ENCODE measurements around the gene XYLT1.
A peak's percentile ranks its signal among the peaks of the same experiment; 100 is the strongest.

XYLT1 gene

DNA sequence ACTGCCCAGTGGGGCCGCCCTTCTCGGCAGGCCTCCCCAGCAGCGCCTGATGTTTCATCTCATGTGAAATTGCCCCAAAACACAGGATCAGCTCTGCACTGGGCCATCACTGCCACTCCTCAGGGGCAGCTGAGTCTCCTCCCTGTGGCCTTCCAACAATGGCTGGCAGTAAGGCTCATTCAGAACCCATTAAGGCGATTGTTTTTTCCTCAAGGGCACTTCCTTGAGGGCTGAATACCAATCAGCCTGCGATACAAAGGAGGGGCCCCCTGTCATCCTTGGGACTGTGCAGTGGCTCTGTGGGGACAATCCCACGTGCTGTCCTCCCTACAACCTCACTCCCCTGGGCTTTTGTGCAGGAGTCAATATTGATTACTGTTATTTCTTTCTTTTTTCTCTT is 47.5 kb downstream of the XYLT1 start:
- DNase-seq: no peak

DNA sequence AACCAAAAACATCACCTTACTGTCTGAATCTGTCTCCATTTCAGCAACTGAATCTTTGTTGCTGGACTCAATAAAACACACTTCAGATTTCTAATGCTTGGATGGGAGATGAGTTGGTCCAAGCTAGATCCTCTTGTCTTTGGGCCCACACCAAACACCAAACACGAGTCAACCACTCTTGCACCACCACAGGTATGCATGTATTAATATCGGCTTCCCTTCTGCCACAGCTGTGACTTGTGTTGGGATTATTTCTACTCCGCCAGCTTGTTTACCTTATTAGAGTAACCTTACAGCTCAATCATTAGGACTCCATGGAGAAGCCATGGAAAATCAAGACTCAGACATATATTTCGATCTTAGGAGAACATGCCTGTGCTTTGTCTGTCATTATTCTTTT is 49.9 kb downstream of the XYLT1 start:
- DNase-seq: no peak

DNA sequence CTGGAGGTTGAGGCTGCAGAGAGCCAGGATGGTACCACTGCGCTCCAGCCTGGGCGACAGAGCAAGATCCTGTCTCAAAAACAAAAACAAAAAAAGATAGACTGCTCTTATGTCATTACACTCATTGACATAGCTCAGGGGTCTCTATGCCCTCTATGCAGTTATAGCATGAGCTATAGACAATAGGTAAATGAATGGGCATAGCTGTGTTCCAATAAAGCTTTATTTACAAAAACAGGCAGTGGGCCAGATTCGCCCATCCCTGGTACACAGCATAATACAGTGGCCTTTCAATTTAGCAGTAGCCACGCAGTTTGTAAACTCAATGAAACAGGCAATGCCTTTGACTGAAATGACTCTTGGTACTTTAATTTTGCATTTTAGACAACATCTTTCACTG is 51.5 kb downstream of the XYLT1 start:
- no peak for DNase-seq

DNA sequence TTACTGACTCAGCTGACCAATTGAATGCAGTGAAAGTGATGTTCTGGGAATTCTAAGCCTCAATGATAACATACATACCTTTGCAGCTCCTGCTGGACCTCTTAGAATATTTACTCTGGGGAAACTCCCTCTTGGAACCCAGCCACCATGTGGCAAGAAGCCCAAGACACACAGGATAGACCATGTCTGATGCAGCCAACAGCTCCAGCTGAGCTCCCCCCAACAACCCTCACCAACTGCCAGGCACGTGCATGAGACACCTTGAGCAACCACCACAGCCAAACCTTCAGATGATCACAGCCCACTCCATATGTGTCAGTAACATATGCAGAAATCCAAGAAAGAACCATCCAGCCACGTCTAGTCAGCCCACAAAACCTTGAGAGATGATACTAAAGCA is 53.0 kb downstream of the XYLT1 start:
- no peak for DNase-seq

DNA sequence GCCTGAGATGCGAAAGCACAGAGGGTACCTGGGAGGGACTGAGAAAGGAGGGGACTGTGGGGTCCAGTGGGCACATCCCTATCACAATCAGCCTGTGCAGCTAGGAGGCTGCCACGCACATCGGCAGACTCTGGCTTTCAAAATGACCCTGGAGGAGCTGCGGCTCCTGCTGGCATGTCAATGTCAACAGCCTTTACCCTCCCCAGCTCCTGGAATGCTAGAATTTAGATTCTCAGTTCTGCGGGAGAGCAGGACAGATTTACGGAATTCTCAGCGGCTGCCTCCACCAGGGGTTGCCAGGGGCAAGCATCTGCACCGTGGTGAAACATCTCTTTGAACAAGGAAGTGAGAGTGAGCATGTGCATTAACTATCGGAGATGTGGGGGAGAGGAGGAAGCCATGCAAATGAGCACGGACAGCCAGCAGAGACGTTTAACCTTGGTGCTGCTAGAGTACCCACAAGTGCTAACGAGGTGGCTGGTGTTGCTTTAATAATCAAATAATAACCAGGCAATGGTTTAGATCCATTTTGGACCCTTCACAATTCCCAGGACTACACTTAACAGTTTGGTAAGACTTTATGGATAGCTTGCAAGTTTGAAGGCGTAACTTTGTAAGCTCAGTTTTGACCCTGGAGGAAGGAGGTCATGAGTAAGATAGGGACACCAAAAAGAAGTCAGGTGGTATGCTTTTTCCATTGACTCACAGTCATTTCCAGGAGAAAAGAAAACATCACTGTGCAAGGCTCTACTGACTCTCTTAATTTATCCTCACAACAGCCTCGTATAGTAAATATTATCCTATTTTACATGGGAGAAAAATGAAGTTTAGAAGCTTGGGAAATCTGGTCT is 54.1 kb downstream of the XYLT1 start:
- peak; percentile 83 to 87 (median 86) for DNase-seq

DNA sequence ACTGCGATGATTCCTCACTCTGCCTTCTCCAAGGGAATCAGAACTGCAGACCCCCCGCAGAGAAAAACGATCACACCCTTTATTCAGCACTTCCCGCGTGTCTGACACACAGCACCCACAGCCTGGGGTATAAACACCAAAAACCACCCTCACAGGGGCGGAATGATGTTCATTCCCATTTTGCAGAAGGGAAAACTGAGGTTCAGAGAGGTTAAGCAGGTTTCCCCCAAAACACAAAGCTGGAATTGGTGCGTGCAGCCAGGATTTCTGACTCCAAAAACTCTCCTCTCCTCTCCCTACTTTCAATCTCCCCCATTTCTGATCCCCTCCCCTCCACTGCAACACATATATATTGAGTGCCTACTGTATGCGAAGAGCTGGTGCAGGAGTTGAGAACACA is 55.8 kb downstream of the XYLT1 start:
- DNase-seq: no peak

DNA sequence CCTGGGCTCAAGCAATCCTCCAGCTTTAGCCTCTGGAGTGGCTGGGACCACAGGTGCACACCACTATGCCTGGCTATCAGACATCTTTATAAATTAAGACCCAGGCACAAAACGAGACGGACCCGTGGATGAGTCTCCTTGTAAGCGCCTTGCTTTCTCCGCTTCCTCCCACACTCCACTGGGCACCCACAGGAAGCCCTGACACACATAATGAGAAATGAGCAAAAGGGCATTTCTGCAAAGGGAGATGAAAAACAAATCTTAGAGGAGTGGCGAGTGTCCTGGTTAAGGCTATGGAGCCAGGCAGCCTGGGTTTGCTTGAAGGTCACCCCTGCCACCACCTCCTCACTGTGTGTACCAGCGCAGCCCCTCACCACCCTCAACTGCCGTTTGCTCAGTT is 56.3 kb downstream of the XYLT1 start:
- peak; percentile 78 to 85 (median 82) for DNase-seq

DNA sequence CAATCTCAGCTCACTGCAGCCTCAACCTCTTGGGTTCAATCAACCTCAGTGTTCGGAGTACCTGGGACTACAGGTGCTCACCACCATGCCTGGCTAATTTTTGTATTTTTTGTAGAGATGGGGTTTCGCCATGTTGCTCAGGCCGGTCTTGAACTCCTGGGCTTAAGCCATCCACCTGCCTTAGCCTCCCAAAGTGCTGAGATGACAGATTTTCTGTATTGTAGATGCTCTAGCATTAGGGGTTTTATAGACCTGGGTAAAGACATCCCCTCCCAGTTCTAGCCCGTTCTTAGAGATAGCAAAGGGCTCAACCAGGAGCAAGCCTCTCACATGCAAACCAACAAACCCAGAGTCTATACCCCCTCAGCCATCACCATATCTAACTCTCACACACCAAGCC is 57.3 kb downstream of the XYLT1 start:
- no peak for DNase-seq

DNA sequence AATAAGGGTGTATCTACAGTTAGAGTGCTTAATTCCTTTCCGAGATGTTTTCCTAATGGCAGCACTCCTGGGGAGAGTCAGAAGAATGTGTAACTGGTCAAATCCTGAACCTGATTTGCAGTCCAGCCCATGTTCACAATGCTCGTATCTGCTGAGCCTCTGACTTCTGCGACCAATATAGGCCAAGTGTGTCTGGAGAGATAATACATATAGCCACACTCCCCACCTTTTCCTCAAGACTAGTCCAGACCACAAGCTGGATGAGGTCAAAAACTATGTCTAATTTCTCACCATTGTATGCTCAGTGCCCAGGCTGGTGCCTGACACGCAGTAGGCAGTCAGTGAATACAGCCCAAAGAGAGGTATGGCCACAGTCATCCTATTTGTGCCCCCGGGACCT is 58.0 kb downstream of the XYLT1 start:
- DNase-seq: no peak

DNA sequence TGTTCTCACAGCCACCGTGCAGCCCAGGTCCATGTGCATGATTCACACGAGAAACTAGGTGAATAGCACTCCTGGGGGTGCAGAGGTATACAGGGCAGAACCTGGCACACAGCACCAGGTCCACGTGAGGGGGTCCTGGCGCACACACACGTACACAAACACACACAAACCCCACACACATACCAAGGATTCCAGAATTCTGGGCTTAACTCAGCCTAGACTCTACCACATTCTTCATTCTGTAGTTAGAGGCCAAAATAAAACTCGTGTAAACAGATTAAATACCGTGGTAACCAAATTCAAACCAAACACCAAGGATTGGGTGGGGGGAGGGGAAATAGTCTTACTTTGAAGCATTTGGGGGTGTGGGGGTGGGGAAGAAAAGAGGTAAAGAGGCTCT is 58.5 kb downstream of the XYLT1 start:
- DNase-seq: no peak

DNA sequence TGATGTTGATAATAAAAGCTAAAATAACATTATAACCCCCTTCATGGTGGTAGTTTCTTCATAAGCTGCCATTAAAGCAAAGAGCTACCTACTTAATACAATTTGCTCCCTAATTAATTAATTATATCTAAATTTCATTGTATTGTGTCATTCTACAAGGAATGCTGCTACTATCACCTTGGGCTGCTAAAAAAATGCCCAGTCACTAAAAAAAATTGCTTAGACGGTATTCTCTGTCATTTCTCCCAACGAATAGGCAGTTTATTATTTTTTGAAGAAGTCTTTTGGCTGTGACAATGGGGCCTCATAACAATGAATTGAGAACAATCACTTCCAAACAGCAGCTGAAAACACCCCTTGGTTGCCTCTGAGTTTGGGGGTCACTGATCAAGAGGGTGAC is 59.5 kb downstream of the XYLT1 start:
- DNase-seq: no peak

DNA sequence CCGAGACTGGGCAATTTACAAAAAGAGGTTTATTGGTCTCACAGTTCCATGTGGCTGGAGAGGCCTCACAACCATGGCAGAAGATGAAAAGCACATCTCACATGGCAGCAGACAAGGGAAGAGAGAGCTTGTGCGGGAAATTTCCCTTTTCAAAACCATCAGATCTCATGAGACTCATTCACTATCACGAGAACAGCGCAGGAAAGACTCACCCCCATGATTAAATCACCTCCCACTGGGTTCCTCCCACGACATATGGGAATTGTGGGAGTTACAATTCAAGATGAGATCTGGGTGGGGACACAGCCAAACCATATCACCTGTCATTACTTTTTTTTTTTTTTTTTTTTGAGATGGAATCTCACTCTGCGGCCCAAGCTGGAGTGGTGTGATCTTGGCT is 60.4 kb downstream of the XYLT1 start:
- DNase-seq: peak in 2 of 3 donors; percentile 33 to 35

DNA sequence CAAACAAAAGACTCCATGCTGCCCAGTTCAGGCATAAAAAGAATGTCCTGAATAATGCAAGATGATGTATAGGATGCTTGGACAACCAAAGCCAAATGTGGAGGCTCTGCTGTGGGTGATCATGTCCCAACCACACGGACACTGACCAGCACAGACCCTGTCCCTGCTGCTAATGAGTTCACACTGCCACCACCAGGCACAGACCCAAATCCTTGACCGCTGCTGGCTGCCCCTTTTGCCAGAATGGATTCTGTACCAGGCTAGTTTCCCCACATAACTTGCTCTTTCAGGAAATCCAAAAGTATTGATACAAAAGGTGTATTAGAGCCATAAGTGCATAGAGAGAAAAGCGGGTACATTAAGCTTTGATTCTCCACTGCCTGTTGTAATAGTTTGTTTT is 60.9 kb downstream of the XYLT1 start:
- DNase-seq: no peak

DNA sequence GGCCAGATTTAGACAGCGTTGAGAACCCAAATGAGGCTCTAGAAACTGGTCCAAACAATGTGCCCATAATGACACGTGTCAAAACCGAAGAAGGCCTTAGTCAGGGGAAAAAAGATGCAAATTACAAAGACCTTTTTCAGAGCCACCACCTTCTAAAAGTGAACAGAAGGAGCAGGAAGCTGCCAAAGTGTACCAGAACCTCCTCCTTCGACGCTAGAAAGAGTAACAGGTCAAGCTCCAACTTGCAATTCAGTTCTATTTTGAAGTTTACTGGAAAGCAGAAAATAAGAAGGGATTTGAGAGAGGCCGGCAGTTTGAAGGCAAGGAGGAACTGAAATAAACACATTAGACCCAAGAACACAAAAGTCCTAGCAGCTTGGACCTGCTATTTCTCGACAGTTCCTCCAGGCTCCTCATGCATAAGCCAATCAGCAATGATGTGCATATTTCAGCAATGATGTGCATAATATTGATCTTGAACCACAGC is 61.8 kb downstream of the XYLT1 start:
- no peak for DNase-seq

DNA sequence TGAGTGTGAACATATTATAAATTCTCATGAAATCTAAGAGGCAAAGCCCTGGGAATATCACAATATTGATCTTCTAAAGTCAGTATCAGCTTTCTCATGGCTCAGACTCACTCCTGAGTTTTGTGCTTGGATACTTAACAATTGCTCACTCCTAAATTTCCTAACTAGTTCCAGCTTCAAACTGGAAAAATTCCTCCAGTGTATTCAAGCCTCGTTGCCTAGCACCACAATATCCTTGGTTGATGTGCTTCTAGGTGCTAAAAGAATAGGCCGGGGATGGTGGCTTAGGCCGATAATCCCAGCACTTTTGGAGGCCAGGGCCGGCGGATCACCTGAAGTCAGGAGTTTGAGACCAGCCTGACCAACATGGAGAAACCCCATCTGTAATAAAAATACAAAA is 62.5 kb downstream of the XYLT1 start:
- DNase-seq: no peak

DNA sequence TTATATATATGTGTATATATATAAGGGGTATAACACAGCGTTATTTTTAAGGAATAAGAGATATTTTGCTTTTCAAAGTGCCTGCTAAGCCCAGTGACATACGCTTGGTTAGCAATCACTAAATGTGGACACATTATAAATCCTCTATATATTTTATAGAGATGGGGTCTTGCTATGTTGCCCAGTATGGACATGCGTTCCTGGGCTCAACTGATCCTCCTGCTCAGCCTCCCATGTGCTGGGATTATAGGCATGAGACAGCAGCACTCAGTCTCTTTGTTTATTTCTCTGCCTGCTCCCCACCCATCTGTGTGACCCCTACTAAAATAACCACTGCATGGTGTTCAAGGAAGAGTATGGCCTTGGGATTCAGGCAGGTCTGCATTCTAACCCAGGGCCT is 63.4 kb downstream of the XYLT1 start:
- no peak for DNase-seq

DNA sequence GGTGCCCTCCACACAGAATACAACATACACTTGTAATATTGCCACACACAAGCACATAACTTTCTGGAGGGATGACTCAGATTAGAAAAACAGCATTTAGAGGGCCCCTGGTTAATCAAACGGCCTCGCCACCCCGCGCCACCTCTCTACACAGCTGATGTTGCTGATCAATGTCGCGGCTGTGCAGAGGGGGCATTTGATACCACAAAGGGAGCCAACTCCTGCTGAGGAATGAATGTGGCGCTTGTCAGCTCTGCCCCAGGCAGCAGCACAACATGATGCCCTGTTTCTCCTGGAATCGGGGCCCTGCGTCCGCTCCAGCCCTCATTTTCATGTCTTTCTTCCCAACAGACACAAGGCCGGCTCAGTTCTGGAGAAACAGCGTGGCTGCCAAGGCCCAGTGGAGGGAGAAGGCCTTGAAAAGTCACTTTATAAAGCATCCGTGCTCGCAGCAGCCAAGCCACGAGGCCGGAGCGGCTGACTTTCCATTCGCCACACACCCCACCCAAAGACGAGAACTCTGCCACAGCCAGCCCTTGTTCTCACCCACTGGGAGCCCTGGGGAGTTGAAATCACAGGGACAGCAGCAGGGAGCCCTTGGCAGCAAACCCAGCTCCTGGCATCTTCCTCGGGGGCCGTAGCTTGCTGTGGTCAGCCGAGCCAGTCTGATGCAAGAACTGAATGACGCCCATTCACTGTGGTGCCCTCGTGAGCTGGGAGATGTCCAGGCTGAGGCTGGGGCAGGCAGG is 65.6 kb downstream of the XYLT1 start:
- peak in 2 of 3 donors; percentile 57 to 66 for DNase-seq

DNA sequence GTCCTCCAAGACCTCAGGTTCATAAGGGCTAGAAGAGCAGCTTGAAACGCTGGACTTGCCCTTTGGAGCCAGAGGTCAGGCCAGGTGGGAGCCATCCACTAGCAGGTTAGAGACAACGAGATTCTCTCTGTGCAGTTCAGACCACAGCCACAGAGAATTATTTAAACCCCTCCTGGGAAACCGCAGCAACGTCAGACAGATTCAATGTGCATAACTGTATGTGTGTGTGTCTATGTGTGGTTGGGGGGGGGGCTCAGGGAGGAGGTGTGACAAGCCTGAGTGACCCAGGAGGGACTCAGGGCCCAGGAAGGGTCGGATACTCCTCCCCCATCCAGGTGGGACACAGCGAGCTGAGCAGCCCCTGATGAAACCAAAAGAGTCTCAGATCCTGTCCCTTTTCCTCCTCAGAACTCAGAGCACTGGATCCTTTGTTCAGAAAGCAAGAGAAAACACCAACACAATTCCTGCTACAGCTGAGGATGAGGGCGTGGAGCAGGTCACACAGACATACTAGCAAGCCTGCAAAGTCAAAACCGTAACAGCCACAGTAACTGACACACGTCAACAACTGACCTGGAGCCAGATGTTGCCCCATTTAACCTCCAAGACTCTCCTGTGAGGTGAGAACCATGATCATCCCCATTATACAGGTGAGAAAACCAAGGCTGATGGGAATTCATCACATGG is 66.8 kb downstream of the XYLT1 start:
- no peak for DNase-seq

DNA sequence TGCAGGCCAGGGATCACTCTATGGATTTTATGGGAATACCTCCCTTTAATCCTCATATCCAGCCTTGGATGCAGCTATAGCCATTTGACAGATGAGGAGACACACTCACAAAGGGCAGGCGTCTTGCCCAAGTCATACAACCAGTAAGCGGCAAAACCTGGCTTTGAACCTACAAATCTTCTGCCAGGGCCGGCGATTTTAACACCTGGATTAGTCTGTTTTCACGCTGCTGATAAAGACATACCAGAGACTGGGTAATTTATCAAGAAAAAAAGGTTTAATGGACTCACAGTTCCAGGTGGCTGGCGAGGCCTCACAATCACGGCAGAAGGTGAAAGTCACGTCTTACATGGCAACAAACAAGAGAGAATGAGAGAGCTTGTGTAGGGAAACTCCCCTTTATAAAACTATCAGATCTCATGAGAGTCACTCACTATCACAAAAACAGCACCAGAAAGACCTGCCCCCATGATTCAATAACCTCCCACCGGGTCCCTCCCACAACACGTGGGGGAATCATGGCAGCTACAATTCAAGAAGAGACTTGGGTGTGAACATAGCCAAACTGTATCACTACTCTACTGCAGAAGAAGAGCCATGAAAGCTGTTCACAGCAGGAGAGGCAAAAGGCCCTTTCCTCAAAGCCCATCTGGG is 67.5 kb downstream of the XYLT1 start:
- DNase-seq: peak in 1 of 3 donors; percentile 33

DNA sequence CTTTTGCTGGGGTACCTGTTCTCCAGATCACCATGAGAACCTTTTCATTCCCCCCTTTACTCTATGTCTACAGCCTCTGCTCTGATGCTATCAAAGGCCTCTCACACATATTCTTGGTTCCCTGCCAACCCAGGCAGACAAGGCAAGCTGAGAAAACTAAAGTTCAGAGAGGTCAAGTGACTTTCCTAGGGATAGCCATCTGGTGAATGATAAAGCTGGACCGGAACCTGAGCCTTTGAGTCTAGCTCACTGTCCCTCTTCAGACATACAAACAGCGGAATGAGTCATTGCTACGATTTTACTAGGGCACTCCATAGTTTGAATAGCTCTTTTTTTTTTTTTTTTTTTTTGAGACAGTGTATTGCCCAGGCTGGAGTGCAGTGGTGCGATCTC is 73.3 kb downstream of the XYLT1 start:
- DNase-seq: no peak

DNA sequence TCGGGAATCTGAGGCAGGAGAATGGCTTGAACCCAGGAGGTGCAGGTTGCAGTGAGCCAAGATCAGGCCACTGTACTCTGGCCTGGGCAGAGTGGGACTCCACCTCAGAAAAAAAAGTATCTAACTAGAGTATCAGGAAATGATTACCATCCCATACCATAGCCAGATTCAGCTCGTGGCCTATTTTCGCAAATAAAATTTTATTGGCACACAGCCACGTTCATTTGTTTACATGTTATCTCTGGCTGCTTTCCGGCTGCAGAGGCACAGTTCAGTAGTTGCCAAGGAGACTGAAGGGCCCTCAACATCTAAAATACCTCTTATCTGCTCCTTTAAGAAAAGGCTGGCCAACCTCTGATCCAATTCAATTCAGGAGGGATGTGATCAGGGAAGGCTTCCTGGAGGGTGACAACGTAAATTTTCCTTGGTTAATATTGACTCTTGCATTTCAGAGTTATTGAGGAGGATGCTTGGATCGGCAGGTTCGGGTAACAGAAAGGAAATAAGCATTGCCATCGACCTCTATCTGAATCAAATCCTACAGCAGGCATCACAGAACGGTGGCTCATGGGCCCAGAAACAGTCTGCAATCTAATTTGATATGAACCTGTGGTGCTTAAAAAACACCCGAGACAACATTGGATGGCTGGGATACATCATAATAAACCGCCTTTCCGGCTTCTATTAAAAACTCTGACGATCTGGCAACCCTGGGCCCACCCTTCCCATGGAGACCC is 73.8 kb downstream of the XYLT1 start:
- DNase-seq: no peak

DNA sequence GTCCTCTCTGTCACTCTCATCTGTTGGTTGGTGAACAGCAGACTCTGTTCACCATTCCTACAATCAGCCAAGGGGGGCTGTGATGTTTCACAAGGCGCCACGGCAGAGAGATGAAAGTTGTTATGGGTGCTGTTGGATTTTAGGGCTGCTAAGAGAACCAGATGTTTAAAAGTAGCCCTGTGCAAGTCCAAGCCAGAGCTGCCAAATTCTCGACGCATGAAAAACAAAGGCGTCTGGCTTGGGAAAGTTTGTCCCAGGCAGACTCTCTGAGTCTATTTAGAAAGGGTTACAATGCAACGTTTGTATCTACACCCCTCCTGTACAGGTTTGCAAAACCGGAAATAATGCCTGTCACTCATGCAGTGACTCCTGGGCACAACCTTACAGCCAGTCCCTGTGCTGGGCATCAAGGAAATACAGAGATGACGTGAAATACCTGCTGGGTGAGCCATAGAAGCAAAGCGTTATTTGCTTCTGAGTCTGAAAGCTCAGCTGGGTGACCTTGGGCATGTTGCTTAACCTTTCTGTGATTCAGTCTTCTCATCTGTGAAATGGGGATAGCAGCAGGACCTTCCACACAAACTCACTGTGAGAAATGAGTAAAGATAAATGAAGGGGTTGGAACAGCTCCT is 74.8 kb downstream of the XYLT1 start:
- DNase-seq: no peak
